HG03060 (cell line): ENCODE results near the gene KRT79.

Experiments used
- ATAC-seq: cut with Tn5 transposase; IDR thresholded peaks from one replicate; pipeline ENCODE4 v1.9.1; 2021; ENCODE audit warnings: low read depth, moderate number of reproducible peaks; ENCODE audit not compliant: unreplicated experiment

KRT79 gene

DNA sequence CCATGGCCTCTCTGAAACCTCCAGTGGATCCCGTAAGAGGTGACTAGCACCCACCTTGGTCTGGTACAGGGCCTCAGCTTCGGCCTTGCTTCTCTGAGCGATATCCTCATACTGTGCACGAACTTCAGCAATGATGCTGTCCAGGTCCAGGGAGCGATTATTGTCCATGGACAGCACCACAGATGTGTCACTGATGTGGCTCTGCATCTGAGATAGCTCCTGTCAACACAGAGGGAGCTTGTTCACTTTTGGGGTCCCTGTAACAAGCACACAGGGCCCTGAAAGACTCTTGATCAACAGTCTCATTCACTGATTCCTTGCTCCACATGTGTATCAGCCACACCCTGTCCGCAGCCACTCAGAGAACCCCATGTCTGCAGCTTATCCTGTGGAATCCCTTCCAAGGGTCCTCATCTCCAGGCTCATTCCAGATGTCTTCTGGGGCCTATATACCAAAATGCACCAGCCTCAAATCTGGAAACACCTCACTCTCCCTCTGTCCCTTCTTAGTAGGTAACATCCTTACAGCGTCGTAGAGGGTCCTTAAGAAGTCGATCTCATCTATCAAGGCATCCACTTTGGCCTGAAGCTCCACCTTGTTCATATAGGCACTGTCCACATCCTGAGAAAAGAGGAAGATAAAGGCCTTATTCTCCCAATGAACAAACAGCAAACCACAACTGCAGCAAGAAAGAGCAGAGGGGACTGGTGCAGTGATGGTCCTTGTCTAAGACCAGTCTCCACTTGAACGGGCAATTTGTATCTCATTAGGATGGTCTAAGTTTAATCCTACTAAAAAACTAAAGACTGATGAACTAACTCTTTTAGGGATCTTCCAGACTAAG lies 41.7 kb downstream of the KRT79 start:
- no peak for ATAC-seq

DNA sequence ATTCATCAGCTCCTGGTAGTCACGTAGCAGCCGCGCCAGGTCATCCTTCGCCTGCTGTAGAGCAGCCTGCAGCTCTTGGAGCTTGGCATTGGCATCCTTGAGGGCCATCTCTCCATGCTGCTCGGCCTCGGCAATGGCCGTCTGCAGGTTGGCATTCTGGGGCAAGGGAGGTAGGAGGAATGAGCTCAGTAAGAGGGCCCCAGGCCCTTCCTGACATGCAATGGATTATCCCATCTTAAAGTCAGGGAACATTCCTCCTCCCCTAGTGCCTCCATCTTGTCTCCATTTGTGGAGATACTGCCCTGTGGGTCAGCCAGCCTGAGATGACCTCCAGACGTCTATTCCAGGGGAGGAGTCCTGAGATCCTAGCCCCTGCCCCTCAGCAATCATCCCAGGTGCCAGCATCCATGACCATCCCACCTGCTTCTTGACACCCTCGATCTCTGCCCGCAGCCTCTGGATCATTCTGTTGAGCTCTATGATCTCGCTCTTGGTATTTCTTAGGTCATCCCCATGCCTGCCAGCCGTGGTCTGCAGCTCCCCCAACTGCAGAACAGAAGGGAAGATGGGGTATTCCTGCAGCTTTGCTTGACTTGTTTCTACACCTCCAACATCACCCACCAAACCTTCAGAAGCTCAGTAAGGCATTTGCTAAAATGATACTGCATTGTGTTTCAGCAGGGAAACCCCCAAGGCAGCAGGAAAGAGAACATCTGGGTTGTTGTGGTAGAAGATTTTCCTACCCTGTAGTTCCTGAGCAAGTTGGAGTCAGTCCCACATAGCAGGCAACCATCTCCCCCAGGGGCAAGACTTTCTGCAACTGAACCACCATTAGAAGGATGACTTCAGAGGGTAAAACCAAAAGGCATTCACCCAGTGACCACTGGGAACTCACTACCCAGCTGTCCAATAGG lies 42.6 kb downstream of the KRT79 start:
- ATAC-seq = no peak

DNA sequence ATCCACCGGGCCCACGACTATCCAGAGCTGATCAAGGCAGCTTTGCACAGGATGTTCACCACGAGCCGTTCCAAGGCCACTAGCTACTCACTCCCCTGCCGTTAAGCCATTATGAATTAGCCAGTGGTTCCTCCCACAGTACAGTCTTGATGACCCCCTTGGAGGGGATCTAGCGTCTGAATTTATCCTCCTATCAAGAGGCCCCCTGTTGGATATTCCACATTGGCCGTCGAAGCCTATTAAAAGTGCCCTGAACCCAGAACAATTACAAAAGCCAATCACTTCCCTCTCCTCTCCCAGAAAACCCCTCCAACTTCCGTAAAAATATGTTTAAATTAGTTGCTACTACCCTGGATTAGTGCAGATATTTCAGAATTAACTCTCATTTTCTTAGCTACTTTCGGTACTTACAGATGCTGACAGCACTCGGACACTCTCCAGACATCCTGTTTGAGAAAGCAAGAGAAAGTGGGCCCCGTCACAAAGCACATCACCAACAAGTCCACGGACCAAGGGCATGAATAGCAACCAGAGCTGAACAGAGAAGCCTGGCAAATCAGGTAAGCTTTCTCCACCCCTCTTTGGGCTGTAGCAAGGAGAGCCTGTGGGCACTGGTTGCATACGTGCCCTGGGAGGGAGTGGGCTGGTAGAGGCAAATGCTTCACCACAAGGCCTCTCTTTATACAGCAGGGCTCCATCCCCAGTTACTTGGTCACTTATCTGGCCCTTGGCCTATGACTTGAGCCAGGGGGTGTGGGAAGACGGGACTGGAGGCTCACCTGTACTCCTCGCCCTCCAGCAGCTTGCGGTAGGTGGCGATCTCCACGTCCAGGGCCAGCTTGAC lies 43.5 kb downstream of the KRT79 start:
- ATAC-seq = no peak

DNA sequence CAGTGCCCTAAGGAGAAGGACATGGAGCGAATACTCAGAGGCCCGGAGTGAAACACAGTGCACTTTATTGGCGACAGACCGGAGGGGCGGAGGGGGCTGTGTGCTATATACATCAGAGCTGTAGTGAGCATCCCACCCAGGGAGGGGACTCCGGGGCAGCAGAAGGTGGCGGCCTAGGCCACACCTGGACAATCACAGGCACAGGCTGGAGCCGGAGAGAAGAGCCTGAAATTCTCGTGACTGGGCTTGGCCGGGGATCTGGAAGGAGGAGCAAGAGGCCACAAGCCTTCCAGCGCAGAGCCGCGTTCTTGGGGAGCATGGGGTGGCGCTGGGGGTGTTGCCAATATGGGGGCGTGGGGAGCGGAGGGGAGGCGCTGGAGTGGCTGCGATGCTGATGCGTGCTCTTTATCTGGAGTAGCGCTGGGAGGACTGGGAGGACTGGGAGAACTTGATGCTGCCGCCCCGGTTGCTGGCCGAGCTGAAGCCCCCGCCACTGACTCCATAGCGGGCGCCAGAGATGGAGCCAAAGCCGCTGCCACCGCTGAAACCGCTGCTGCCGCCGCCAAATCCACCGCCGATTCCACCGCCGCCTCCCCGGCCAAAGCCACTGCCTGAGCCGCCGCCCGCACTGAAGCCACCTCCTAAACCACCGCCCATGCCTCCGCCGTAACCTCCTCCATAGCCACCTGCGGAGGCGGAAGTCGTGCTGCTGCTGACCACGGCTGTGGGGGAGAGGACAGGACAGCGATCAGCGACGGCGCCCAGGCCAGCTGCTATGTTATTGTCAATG lies 44.3 kb downstream of the KRT79 start:
- ATAC-seq = no peak

DNA sequence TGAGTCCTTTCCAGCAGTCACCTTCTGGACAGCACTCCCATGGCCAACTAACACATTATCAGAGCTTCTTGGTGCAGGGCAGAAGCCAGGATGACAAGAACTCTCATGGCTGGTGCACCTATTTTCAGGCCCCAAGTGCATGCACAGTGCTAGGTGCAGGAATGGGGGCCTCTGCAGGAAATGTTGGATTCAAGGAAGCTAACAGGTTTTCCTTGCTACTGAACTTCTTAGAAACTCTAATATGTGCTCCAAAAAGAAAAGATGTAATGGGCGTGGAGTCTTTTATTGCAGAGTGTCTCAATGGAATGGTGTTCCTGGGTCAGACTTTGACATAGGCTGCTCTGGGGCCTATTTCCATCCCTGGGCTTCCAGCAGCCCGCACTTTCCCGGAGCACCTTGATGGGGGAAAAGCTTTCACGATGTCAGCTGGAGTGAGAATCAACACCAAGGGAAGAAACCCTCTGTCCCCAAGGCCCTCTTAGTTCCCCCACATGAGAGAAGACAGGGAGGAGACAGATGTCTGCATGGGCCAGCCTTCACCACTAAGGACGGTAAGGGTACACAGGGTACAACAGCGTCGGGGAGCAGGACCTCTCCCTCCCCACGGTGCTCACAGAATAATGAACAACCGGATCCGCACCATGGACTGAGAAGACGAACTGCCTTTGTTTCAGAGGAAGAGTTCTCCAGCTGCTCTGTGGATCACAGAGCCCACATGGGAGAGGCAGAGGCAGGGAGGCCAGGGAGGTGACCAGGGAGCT lies 45.1 kb downstream of the KRT79 start:
- no peak for ATAC-seq

DNA sequence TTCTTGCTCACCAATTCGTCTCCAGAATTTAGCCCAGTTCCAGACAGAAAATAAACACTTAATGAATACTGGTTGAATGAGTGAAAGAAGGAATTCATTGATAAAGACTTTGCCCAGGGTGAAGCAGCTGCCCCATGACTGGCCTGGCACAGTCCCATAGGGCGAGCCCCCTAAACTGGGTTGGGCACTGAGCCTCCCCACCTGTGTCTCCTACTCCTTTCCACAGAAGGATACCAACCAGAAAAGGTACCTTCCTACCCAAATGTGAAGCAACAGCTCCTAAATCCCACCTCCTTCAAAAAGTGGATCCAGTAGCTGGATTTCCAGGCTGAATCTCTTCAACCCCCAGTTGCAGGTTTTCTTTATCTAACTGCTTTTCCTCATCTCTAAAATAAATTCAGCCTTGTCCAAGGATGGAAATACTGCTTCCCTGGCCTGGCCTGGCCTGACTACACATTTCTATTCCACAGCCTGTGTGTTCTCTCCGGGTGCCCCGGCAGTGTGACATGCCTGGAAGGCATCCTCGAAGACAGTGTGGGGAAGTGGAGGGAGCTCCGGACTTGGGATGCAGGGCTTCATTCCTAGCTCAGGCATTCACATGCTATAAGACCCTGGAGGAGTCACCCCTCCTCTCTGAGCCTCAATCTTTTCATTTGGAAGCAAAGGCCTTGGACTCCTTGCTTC lies 45.8 kb downstream of the KRT79 start:
- no peak for ATAC-seq

DNA sequence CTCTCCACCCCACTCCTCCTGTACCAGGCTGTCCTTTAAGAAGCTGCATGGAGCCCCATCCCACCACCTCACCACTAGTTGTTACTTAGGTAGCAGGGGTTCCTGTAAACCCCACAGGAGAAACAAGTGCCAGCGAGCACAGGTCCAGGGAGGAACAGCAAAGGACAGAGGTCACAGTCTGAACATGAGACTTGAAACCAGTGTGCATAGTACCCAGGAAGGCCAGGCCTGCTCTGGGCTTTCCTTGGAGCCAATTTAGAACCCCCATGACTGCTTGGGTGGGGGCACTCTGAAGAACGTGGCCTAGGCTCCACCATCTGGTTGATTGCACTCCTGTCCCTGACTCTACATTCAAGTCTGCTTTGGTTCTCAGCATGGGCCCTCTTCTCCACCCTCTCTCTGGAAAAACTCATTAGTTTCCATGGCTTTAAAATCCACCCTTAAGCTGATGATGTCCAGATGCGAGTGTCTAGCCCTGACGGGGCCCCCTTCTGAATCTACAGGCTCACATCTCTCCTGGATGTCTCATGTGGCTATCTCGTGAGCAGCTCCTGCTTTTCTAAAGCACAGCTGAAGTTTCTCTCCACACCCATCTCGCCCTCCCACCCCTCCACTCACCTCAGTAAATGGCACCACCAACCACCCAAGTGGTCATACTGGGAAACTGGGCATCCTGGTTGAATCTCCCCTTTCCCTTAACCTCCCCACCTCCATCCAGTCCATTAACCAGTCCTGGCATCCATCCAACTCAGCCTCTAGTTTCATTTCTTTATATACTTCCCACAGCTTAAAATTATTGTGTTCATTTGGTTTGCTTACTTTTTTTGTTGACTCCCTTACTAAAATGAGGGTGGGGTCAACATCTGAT lies 46.6 kb downstream of the KRT79 start:
- no peak for ATAC-seq

DNA sequence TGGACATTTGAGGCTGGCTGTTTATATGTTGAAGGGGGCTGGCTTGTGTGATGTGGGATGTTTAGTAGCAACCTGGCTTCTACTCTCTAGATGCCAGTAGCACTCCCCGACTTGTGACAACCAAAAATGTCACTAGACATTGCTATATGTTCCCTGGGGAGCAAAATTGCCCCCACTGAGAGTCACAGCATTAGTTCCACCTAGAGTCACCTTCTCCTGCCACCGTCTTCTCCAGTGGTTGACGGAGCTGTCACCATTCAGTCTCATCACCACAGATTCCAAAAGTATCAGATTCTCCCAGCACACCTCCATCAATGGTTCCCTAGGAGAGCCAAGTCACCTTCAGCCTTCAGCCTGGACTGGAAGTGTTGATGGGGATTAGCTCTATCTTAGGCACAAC lies 49.2 kb downstream of the KRT79 start:
- ATAC-seq = no peak

DNA sequence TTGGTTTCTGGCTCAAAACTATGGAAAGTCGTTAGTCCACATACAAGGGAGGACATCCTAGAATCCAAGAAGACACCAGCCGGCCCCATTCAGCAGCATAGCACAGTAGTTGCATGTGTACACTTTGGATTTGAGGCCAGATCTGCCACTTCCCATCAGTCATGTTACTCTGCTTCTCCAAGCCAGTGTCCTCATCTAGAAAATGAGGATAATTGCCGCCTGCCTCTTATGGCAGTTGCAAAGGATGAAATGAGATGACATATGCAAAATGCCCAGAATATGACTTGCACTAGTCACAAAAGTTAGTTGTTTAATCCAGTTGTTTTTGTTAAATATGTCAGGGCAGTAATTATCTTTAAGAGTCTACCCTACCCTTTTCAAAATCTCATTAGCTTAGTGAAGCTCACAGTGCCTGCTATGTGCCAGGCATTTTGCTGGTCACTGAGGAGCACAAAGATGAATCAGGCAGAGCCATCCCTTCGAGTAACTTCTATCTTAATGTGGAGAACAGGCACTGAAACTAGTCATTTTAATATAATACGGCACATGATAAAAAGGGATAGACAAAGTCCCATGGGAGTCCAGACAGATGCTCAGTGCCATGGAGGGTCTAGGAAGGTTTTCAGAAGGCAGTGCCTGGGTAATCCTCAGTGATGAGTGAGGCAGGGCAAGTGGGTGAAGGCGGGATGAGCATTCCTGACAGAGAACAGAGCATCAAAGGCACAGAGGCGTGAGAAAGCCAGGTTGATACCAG lies 50.4 kb downstream of the KRT79 start:
- ATAC-seq = no peak

DNA sequence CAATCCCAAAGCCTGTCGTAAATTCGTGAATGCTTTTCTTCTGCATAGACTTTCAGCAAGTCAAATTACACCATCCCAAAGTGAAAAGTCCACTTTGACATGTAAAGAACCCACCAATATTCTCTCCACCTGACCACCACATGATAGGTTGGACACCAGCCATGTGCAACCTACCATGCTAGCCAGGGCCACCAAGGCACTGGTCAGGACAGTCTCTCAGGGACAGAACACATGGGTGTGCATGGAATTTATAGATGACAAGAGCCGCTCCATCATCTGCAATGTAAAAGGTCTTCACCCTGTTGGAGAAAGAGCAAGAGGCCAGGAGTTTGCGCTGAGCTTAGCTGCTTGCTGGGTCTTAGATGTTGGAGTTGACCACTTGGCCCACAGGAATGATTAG lies 51.6 kb downstream of the KRT79 start:
- ATAC-seq = no peak

DNA sequence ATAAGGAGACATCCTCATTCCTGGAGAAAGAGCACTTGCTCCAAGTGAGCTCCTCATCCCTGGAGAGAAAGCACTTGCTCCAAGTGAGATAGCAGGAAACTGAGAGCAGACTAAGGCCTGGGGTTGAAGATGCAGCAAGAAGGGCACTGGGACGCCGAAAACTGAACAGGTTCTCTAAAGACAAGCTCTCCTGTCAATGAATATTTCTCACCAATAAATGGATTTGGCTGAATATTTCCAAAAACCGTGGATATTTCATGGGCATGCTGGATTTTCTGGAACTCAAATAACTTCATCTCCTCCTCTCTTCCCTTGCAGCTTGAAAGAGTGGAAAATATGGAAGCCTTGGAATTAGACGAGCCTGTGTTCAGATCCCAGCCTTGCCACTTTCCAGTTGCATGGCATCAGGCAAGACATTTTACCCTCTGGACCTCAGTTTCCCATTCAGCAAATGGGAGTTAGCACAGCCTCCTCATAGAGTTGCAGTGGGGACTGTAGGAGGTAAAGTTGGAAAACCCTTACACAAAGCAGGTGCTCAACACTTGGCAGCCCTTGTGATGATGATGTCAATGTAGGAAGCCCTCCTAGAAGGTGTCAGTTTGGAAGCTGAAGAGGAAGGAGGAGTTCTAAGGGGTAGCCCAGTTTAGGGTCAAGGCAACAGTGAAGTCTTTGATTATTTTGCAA lies 52.6 kb downstream of the KRT79 start:
- no peak for ATAC-seq

DNA sequence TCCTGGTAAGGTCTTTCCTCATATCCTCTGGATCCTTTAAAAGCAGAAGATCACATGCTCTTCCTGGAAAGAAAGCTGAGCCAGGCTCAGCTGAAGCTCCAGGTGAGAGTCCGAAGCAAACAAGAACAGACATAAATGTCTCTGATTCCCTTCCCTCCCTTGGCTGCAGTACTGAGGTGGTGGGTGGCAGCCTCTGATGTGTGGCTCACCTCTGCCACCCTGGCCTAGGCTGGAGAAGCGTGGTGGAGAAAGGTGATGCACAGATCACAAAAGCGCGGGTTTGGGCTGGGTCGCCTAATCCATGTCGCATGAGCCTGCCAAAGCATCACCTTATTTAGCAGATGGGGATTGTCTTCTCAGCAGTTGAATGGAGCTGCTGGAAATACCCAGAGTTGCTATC lies 54.2 kb downstream of the KRT79 start:
- ATAC-seq = no peak

DNA sequence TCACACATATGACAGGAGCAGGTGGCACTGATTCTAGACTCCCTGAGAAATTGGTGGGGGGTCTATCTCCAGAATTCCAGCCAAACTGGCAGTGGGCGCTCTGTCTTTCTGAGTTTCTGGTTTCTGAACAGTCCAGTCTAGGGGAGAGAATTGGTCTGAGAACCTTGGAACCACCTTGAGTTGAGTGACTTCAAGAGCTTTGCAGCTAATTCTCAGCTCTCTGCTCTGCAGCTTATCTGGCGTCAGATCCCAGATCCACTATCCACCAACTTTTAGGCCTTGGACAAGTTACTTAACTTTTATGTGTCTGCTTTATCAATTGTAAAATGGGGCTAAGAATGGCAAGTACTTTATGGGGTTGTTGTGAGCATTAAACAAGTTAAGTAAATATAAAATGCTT lies 55.3 kb downstream of the KRT79 start:
- ATAC-seq = no peak

DNA sequence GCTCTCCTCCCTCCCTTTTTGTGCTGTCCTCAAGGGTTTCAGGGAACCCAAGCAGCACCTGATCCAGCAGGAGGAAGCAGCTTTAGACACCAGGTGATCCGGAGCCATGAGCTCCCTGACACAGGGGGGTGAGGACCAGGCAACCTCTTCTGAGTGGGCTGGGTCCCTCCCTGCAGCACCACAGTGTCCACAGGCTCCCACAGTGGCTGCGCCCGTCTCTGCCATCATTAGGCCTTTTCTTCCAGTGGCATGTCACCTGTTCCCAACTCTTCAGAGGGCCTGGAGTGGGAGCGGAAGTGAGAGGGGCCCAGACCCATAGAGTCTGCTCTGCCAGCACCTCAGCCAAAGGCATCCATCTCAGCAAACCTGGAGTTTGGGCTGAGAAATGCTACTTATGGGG lies 56.5 kb downstream of the KRT79 start:
- ATAC-seq = no peak

DNA sequence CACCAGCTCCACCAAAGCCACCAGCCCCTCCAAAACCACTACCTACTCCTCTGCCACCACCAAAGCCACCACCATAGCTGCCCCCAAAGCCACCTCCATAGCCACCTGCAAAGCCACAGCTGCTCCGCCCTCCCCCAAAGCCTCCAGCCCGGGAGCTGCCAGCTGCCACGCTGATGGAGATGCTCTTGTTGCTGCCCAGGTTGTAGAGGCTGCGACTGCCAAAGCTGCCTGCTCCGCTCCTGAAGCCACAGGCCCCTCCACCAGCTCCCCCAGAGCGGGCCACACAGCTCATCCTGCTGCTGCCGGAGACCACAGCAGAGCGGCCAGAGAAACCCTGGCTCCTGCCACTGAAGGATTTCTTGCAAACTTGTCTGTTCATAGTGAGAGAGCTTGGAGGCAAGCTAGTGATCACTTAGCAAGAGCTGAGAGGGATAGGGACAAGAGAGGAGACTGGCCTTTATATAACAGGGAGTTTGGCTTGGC lies 57.2 kb downstream of the KRT79 start, which contains the start of gene KRT76:
TSS of gene KRT76 (minus strand) at position 433 of the 483 bp plus-strand sequence. CDS start at position 379, 54 bp downstream.
- no peak for ATAC-seq

DNA sequence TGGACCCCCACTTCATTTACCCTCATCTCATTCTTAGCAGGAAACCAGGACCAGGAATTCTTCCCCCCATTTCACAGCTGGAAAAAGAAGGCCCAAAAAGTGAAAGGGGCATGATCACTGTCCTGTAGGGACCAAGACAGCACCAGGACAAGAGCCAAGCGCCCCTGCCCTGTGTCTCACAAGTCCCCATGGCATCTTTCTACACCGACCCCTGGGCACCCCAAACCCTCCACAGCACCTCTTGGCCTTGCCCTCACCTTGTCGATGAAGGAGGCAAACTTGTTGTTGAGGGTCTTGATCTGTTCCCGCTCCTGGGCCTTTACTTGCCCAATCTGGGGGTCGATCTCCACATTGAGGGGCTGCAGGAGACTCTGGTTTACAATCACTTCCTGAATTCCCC lies 57.7 kb downstream of the KRT79 start:
- ATAC-seq = no peak
